ENCODE data around the gene SAC3D1. TPM values are rescaled to one million over a fixed set of nuclear protein-coding genes. Genes with fewer than 3 reads are reported as not detected.

SAC3D1 gene
- total and polyA plus RNA-seq, 7 donors = 8.4 to 19.2 (median 10.8) TPM

DNA sequence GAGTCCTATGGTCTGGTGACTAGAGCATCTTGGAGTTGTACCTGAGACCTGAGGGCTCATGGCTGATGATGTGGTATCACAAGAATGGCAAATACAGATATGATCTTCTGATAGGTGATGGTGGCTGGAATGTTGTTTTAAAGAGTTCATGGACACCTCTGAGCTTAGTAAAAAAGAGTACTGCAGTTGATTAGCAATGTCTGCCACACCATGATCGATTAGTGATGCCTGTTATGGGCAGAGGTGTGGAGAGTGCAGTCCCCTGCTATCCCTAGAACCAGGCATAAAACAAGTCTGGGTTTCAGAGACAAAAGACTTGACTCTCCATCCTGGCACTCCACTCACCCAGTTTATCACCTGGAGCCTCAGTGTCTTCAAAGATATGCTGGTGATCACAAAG, 42.9 kb upstream of the SAC3D1 start:
- TF ChIP-seq, protein P1, sequence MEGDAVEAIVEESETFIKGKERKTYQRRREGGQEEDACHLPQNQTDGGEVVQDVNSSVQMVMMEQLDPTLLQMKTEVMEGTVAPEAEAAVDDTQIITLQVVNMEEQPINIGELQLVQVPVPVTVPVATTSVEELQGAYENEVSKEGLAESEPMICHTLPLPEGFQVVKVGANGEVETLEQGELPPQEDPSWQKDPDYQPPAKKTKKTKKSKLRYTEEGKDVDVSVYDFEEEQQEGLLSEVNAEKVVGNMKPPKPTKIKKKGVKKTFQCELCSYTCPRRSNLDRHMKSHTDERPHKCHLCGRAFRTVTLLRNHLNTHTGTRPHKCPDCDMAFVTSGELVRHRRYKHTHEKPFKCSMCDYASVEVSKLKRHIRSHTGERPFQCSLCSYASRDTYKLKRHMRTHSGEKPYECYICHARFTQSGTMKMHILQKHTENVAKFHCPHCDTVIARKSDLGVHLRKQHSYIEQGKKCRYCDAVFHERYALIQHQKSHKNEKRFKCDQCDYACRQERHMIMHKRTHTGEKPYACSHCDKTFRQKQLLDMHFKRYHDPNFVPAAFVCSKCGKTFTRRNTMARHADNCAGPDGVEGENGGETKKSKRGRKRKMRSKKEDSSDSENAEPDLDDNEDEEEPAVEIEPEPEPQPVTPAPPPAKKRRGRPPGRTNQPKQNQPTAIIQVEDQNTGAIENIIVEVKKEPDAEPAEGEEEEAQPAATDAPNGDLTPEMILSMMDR (IDR thresholded peaks at IDR 0.05) = no peak
- ATAC-seq (no peak), DNase-seq (no peak)
- Histone ChIP-seq H3K27me3 (ENCODE audit: insufficient read depth in 3 of 3, low read length in 2 of 3) (no peaks in the 10 kb centered on the region), H3K27ac (no peak overlapping the region), H3K4me1 (peaks cover 22% of the 10 kb centered on the region), H3K36me3 (ENCODE audit: insufficient read depth in 1 of 2, low read depth in 1 of 2) (peaks cover 0 to 6% of the 10 kb centered on the region in 2 donors), H3K9me3 (no peaks in the 10 kb centered on the region), H3K4me3 (no peak overlapping the region)
- intact Hi-C loops (cut with DNase I) = loop anchor here in 1 of 2 donors (5.0 kb wide), 1 partner anchor 81 kb away; the partner anchor contains the start of gene ATG2A
- WGBS, 3 donors = 81 to 83% (median 82%) methylated on average over 1 of the region's 1 CpG

DNA sequence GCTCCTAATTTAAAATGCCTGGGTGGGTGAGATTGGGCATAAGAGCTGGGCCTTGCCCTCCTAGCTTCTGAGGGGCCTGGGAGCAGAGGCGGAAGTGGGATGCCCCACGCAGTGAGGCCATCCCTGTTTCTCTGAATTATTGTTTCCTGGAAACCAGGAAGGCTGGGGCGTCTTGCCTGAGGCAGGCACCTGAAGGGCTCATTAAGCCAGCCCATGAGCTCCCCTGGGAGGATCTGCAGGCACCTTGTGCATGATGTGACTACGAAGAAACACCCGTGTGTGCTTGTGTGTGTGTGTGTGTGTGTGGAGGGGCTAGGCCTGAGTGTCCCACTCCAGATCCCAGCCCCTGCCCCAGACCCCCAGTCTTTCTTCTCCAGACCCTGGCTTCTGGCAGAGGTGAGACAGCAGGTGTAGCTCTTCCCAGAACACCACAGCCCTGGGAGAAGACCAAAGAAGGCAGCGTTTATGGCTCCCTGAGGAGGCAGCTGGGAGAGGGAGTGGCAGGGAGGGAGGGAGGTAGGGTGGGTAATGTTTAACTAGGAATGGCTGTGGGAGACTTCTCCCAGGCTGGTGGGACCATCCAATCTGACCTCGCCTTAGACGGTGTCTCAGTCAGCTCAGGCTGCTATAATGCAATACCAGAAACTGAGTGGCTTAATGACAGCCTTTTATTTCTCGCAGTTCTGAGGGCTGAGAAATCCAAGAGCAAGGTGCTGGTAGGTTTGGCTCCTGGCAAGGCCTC, 42.1 kb upstream of the SAC3D1 start:
- ATAC-seq (no peak), DNase-seq (no peak)
- no peak overlapping the region for H3K27ac ChIP-seq
- H3K4me3 ChIP-seq = no peak overlapping the region
- 72 to 84% (median 82%) methylated on average over 9 of the region's 9 CpGs for WGBS, 3 donors
- peaks cover 22% of the 10 kb centered on the region for H3K4me1 ChIP-seq
- intact Hi-C loops (cut with DNase I) = loop anchor here in 1 of 2 donors (5.0 kb wide), 1 partner anchor 82 kb away; the partner anchor contains the start of gene ATG2A
- no peaks in the 10 kb centered on the region for H3K27me3 ChIP-seq (ENCODE audit: insufficient read depth in 3 of 3, low read length in 2 of 3)
- peaks cover 0 to 2% of the 10 kb centered on the region in 2 donors for H3K36me3 ChIP-seq (ENCODE audit: insufficient read depth in 1 of 2, low read depth in 1 of 2)
- TF ChIP-seq, protein P1 (IDR thresholded peaks at IDR 0.05) = no peak
- H3K9me3 ChIP-seq = no peaks in the 10 kb centered on the region

DNA sequence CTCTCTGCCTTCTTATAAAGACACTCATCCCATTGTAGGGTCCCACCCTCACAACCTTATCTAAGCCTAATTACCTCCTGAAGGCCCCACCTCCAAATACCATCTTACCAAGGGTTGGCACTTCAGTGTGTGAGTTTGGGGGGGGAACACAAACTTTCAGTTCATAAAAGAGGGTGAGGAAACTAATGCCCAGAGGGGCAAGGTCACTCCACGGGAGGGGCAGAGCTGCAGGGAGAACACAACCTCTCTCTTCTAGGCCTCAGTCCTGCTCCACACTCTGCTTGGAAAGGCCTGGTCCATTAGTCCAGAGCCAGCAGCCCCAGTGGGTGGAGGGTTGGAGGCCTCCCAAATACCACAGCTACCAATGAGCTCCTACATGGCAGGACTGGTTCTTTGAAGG, 41.5 kb upstream of the SAC3D1 start:
- peaks cover 22% of the 10 kb centered on the region for H3K4me1 ChIP-seq
- no peak overlapping the region for H3K27ac ChIP-seq
- H3K4me3 ChIP-seq = no peak overlapping the region
- TF ChIP-seq, protein P1 (IDR thresholded peaks at IDR 0.05) = no peak
- H3K9me3 ChIP-seq = no peaks in the 10 kb centered on the region
- DNase-seq = no peak
- WGBS, 3 donors = 74 to 100% (median 89%) methylated on average over 1 of the region's 1 CpG
- H3K36me3 ChIP-seq (ENCODE audit: insufficient read depth in 1 of 2, low read depth in 1 of 2) = no peaks in the 10 kb centered on the region
- intact Hi-C loops (cut with DNase I) = loop anchor here in 1 of 2 donors (5.0 kb wide), 1 partner anchor 82 kb away; the partner anchor contains the start of gene ATG2A
- H3K27me3 ChIP-seq (ENCODE audit: insufficient read depth in 3 of 3, low read length in 2 of 3) = no peaks in the 10 kb centered on the region
- ATAC-seq = no peak

DNA sequence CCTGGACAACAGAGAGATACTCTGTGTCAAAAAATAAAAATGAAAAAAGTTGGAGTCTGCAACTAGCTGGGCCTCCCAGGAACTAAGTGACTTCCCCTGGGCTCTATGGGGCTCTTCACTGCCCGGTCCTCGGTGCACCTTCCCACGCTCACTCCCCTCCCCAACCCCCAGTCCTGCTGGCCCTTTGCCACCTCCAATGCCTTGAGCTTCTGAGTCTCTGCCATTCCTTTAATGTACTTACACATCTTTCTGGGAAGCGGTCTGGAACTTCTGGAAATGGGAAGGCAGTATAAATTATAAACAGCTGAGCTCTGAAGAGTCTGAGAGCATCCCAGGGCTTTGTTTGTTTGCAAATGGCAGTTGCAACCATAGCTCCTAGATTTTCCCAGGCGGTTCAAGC, 38.3 kb upstream of the SAC3D1 start:
- ATAC-seq (no peak), DNase-seq (no peak)
- 56 to 79% (median 79%) methylated on average over 5 of the region's 5 CpGs for WGBS, 3 donors
- Histone ChIP-seq H3K27ac (no peak overlapping the region), H3K4me3 (no peak overlapping the region), H3K4me1 (no peaks in the 10 kb centered on the region), H3K27me3 (ENCODE audit: insufficient read depth in 3 of 3, low read length in 2 of 3) (no peaks in the 10 kb centered on the region), H3K36me3 (ENCODE audit: insufficient read depth in 1 of 2, low read depth in 1 of 2) (no peaks in the 10 kb centered on the region), H3K9me3 (no peaks in the 10 kb centered on the region)
- TF ChIP-seq, protein P1 (IDR thresholded peaks at IDR 0.05) = no peak
- intact Hi-C loops (cut with DNase I) = no loop called here
